A673 (cell line): ENCODE data around the gene GOLGA5. TPM values are rescaled to one million over a fixed set of nuclear protein-coding genes. Genes with fewer than 3 reads are reported as not detected.

Experiments
- BruUV-seq: library from RNA; stranded (reverse); fragments of 400-500 nt; replicated peaks from 2 replicates; lab custom pipeline; 2021; lab: Mats Ljungman, UMichigan
- CTCF ChIA-PET: fragments of 300-600 bp; sonication (Branson Sonifier 250); formaldehyde crosslinking; loops from one replicate; lab custom pipeline; 2022; ENCODE audit warnings: antibody characterized with exemption; lab: Charles Lee
- POLR2A ChIA-PET: fragments of 300-600 bp; sonication (Branson Sonifier 250); formaldehyde crosslinking; loops from one replicate; lab custom pipeline; 2022; ENCODE audit warnings: antibody characterized with exemption; ENCODE audit not compliant: low non-redundant PET; lab: Charles Lee
- DNase-seq: peaks from one replicate; pipeline ENCODE4 v3.0.0-alpha.2; 2015; ENCODE audit warnings: low spot score
- H3K27ac ChIP-seq: fragments of 200-600 bp; sonication (generic); 2 replicates; pipeline ENCODE4 v1.5.1; 2016; ENCODE audit warnings: mixed run types, low read depth, mild to moderate bottlenecking, mixed read lengths, antibody characterized with exemption, low read length; ENCODE audit not compliant: poor library complexity, severe bottlenecking
- H3K27me3 ChIP-seq: fragments of 200-600 bp; sonication (generic); replicated peaks from 2 replicates; pipeline ENCODE4 v1.6.1; 2017; ENCODE audit warnings: mixed run types, low read depth, mild to moderate bottlenecking, mixed read lengths, antibody characterized with exemption, low read length; ENCODE audit not compliant: insufficient read depth, poor library complexity
- H3K36me3 ChIP-seq: fragments of 200-600 bp; sonication (generic); 2 replicates; pipeline ENCODE4 v1.6.1; 2016; ENCODE audit warnings: mixed run types, mild to moderate bottlenecking, mixed read lengths, antibody characterized with exemption, low read length; ENCODE audit not compliant: insufficient read depth, poor library complexity, severe bottlenecking
- H3K4me1 ChIP-seq: fragments of 200-600 bp; sonication (generic); 2 replicates; pipeline ENCODE4 v1.6.1; 2017; ENCODE audit warnings: mixed run types, mild to moderate bottlenecking, mixed read lengths, antibody characterized with exemption, low read length; ENCODE audit not compliant: insufficient read depth, poor library complexity, severe bottlenecking
- H3K4me3 ChIP-seq: fragments of 200-600 bp; sonication (generic); 2 replicates; pipeline ENCODE4 v1.5.1; 2016; ENCODE audit warnings: low read depth, mixed run types, mild to moderate bottlenecking, mixed read lengths, low read length; ENCODE audit not compliant: poor library complexity, severe bottlenecking
- H3K9me3 ChIP-seq: fragments of 200-600 bp; sonication (generic); 2 replicates; pipeline ENCODE4 v1.6.1; 2016; ENCODE audit warnings: mixed run types, low read depth, mild to moderate bottlenecking, mixed read lengths, antibody characterized with exemption, low read length; ENCODE audit not compliant: poor library complexity, severe bottlenecking
- EZH2 ChIP-seq: fragments of 200-600 bp; sonication (generic); IDR thresholded peaks from 2 replicates; pipeline ENCODE4 v1.6.1; 2017; ENCODE audit warnings: borderline replicate concordance, low read depth, mild to moderate bottlenecking, mixed read lengths, antibody characterized with exemption, low read length; ENCODE audit not compliant: poor library complexity, severe bottlenecking
- intact Hi-C: fragments of 100-400 bp; cut with micrococcal nuclease; formaldehyde crosslinking; loops from one replicate; pipeline ENCODE4 v1.10.0; 2022; ENCODE audit not compliant: unreplicated experiment
- total RNA-seq: library from RNA; stranded (reverse); gene quantifications from 2 replicates; pipeline ENCODE4 v1.2.3, GENCODE V29; 2021
- TF ChIP-seq, protein P1 (sequence below): fragments of 300-800, 200-600 bp; sonication (generic); conservative IDR thresholded peaks from 2 replicates; pipeline ENCODE4 v1.5.1; 2017; ENCODE audit warnings: low read depth, mild to moderate bottlenecking, antibody characterized with exemption, low read length, moderate library complexity, mixed read lengths

Gene GOLGA5
- total RNA-seq, 1 experiment from 2014 or later = 21.3 TPM

DNA sequence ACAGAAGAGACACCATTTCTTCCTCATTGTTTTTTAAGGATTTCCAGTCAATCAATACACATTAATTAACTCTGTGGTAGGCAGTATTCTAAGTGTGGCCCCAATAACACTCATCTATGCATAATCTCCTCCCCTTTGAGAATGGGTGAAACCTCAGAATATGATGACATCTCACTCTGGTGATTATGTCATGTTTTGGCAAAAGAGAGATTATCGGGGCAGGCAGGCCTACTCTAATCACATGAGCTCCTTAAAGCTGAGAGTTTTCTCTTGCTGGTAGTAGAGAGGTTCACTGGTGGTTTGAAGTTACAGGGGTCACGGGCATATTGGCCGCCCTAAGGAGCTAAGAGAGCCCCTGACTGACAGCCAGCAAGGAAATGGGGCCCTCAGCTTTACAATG, 38.6 kb upstream of the GOLGA5 start:
- BruUV-seq = no TSS peak
- no peak overlapping the region for H3K4me3 ChIP-seq
- H3K36me3 ChIP-seq = no peaks in the 10 kb centered on the region
- no peak overlapping the region for H3K27ac ChIP-seq
- TF ChIP-seq, protein P1, sequence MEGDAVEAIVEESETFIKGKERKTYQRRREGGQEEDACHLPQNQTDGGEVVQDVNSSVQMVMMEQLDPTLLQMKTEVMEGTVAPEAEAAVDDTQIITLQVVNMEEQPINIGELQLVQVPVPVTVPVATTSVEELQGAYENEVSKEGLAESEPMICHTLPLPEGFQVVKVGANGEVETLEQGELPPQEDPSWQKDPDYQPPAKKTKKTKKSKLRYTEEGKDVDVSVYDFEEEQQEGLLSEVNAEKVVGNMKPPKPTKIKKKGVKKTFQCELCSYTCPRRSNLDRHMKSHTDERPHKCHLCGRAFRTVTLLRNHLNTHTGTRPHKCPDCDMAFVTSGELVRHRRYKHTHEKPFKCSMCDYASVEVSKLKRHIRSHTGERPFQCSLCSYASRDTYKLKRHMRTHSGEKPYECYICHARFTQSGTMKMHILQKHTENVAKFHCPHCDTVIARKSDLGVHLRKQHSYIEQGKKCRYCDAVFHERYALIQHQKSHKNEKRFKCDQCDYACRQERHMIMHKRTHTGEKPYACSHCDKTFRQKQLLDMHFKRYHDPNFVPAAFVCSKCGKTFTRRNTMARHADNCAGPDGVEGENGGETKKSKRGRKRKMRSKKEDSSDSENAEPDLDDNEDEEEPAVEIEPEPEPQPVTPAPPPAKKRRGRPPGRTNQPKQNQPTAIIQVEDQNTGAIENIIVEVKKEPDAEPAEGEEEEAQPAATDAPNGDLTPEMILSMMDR = no peak
- TF ChIP-seq EZH2 = no peak
- no peaks in the 10 kb centered on the region for H3K9me3 ChIP-seq
- intact Hi-C loops = no loop called here
- no peaks in the 10 kb centered on the region for H3K27me3 ChIP-seq
- POLR2A ChIA-PET = no interaction called here
- CTCF ChIA-PET = no interaction called here
- H3K4me1 ChIP-seq = peaks cover 3% of the 10 kb centered on the region
- no peak for DNase-seq

DNA sequence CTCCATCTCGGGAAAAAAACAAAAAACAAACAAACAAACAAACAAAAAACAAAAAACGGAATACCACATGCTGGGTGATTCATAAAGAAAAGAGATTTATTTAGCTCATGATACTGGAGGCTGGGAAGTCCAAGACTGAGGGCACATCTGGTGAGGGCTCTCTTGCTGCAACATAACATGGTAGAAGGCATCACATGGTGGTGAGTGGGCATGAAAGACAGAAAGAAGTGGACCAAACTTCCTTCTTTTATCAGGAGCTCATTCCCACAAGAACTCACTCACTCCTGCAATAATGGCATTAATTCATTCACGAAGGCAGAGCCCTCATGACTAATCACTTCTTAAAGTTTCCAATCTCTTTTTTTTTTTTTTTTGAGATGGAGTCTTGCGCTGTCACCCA, 37.7 kb upstream of the GOLGA5 start:
- intact Hi-C loops = no loop called here
- Histone ChIP-seq H3K27me3 (no peaks in the 10 kb centered on the region), H3K27ac (no peak overlapping the region), H3K4me1 (peaks cover 3% of the 10 kb centered on the region), H3K4me3 (no peak overlapping the region), H3K36me3 (no peaks in the 10 kb centered on the region), H3K9me3 (no peaks in the 10 kb centered on the region)
- DNase-seq = no peak
- no TSS peak for BruUV-seq
- ChIA-PET POLR2A (no interaction called here), CTCF (no interaction called here)
- TF ChIP-seq, protein P1 = no peak
- TF ChIP-seq EZH2 = no peak

DNA sequence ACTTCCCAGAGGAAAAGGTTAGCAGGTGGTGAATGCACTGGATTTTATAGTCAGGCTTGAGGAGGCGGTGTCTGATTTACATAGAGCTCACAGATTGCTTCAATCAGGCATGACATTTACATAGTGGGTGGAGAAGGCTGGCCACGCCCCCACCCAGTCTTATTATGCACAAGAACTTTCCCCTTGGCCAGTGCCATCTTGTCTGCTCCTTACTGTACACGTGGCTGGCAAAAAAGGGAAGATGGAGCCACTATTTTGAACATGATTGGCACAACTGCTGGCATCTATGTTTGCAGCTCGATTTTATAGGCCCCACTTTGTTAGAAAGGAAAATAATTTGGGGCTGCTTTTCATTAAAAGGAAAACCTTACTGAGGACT, 34.8 kb upstream of the GOLGA5 start:
- no peak overlapping the region for H3K27ac ChIP-seq
- ChIA-PET POLR2A (interaction anchor here (0.7 kb wide), 1 partner anchor 22 kb away, joined by 3 read pairs; no protein-coding TSS in a partner anchor), CTCF (interaction anchor here (0.6 kb wide), 1 partner anchor 73 kb away, joined by 3 read pairs; no protein-coding TSS in a partner anchor)
- H3K36me3 ChIP-seq = no peaks in the 10 kb centered on the region
- TF ChIP-seq EZH2 = no peak
- H3K9me3 ChIP-seq = no peaks in the 10 kb centered on the region
- peak; percentile 81 for DNase-seq
- peaks cover 3% of the 10 kb centered on the region for H3K4me1 ChIP-seq
- no peaks in the 10 kb centered on the region for H3K27me3 ChIP-seq
- BruUV-seq = no TSS peak
- no peak overlapping the region for H3K4me3 ChIP-seq
- intact Hi-C loops = no loop called here
